ENCODE results near the gene UGP2.
A peak's percentile ranks its signal among the peaks of the same experiment; 100 is the strongest.
"Not testable (repeated sequence)": the region's sequence is repeated elsewhere in the genome, so short reads cannot be mapped to it uniquely, and the experiment has no call there.

Gene UGP2

GRCh38 chr2:63841254-63842022 is at the start of gene UGP2:
UGP2 (plus strand) TSS chr2:63841896; CDS start chr2:63842186, 290 bp downstream.
- peak; percentile 73 for DNase-seq (ENCODE audit: low spot score)

GRCh38 chr2:63792530-63792929 is 49.2 kb upstream of the UGP2 start:
- no peak for DNase-seq (ENCODE audit: low spot score)

- no peak for DNase-seq (ENCODE audit: low spot score)
Measured at GRCh38 chr2:63796366-63796765, 45.3 kb upstream of the UGP2 start.

GRCh38 chr2:63796796-63797195 is 44.9 kb upstream of the UGP2 start:
- no peak for DNase-seq (ENCODE audit: low spot score)

GRCh38 chr2:63801455-63801854 is 40.2 kb upstream of the UGP2 start:
- DNase-seq (ENCODE audit: low spot score), result no peak

GRCh38 chr2:63805412-63805811 is 36.3 kb upstream of the UGP2 start:
- DNase-seq (ENCODE audit: low spot score), result no peak

GRCh38 chr2:63808036-63808435 is 33.7 kb upstream of the UGP2 start:
- DNase-seq (ENCODE audit: low spot score), result not testable (repeated sequence)

- not testable (repeated sequence) for DNase-seq (ENCODE audit: low spot score)
Measured at GRCh38 chr2:63808911-63809310, 32.8 kb upstream of the UGP2 start.

GRCh38 chr2:63811063-63811462 is 30.6 kb upstream of the UGP2 start:
- no peak for DNase-seq (ENCODE audit: low spot score)

GRCh38 chr2:63811870-63812269 is 29.8 kb upstream of the UGP2 start:
- DNase-seq (ENCODE audit: low spot score), result not testable (repeated sequence)

- no peak for DNase-seq (ENCODE audit: low spot score)
Measured at GRCh38 chr2:63814114-63814513, 27.6 kb upstream of the UGP2 start.

GRCh38 chr2:63817382-63817781 is 24.3 kb upstream of the UGP2 start:
- DNase-seq (ENCODE audit: low spot score), result no peak

- no peak for DNase-seq (ENCODE audit: low spot score)
Measured at GRCh38 chr2:63818271-63818670, 23.4 kb upstream of the UGP2 start.

- DNase-seq (ENCODE audit: low spot score), result no peak
Measured at GRCh38 chr2:63819256-63819655, 22.4 kb upstream of the UGP2 start.

GRCh38 chr2:63819765-63820717 is 21.7 kb upstream of the UGP2 start:
- DNase-seq (ENCODE audit: low spot score), result no peak

GRCh38 chr2:63820969-63821368 is 20.7 kb upstream of the UGP2 start:
- no peak for DNase-seq (ENCODE audit: low spot score)

GRCh38 chr2:63821396-63821795 is 20.3 kb upstream of the UGP2 start:
- DNase-seq (ENCODE audit: low spot score), result no peak

- no peak for DNase-seq (ENCODE audit: low spot score)
Measured at GRCh38 chr2:63822478-63822877, 19.2 kb upstream of the UGP2 start.

- no peak for DNase-seq (ENCODE audit: low spot score)
Measured at GRCh38 chr2:63827749-63828148, 13.9 kb upstream of the UGP2 start.

GRCh38 chr2:63831176-63831575 is 10.5 kb upstream of the UGP2 start:
- DNase-seq (ENCODE audit: low spot score), result no peak

GRCh38 chr2:63834401-63834800 is 7.3 kb upstream of the UGP2 start:
- no peak for DNase-seq (ENCODE audit: low spot score)

- no peak for DNase-seq (ENCODE audit: low spot score)
Measured at GRCh38 chr2:63837036-63837594, 4.6 kb upstream of the UGP2 start.

All from hematopoietic multipotent progenitor cell treated with erythropoietin and hydrocortisone succinate and interleukin-3 and kit ligand, for 15 days (in vitro differentiated cells).